Breast epithelium (tissue), 3 donors: ENCODE results near the gene ACOT4.
"Not testable (repeated sequence)": the region's sequence is repeated elsewhere in the genome, so short reads cannot be mapped to it uniquely, and the experiment has no call there.

Source experiments
- CTCF ChIP-seq, 3 donors: fragments of 450-650 bp; IDR thresholded peaks; one replicate each; pipeline ENCODE4 v1.5.1; 2016 to 2017; ENCODE audit warnings: antibody characterized with exemption in 3 of 3, mild to moderate bottlenecking in 3 of 3, moderate library complexity in 3 of 3
- POLR2A ChIP-seq: fragments of 450-650 bp; IDR thresholded peaks from one replicate; pipeline ENCODE4 v1.6.1; 2016; ENCODE audit warnings: antibody characterized with exemption, mild to moderate bottlenecking, moderate library complexity

DNA sequence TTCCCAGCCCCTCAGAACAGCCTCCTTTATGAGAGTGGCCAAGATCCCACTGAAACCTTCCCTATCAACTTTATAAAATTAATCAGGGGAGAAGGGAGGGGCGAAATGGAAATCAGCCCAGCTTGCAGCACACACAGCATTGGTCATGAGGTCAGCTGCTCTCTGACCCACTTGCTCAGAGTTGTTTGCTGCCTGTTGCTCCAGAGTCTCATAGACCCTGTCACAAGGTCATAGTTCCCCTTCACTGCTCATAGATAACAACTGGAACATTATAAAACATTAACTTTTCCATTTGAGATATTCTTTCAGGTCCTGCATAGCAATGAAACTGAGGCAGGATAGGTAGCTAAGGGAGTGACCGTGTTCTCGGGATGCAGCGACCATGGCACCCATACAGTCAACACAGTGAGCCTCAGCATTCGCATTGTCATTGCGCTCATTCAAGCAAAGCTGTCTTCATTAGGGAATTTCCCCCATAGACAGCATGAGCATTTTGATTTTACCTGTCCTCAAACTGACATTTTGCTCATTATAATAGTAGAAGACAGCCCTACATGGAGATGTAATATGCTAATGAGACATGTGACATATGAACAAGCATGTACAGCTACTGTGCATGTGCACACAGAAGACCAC lies 41.7 kb upstream of the ACOT4 start:
- not testable (repeated sequence) for TF ChIP-seq CTCF (IDR thresholded peaks at IDR 0.05); POLR2A
